H1 (cell line): Measurements from ENCODE around the gene SLC25A3. TPM values are rescaled to one million over a fixed set of nuclear protein-coding genes. Genes with fewer than 3 reads are reported as not detected.

ENCODE experiments used
- BRCA1 ChIP-seq: IDR thresholded peaks from 2 replicates; pipeline ENCODE4 v1.6.1; 2012; ENCODE audit warnings: low read depth, low read length, improper control_type of control experiment
- CHD2 ChIP-seq: IDR thresholded peaks from 2 replicates; pipeline ENCODE4 v1.6.1; 2012; ENCODE audit warnings: low read length, improper control_type of control experiment
- CHD7 ChIP-seq: fragments of 300-600 bp; sonication (generic); IDR thresholded peaks from 2 replicates; pipeline ENCODE4 v1.7.1; 2012; ENCODE audit warnings: low read length, moderate library complexity, mild to moderate bottlenecking, inconsistent platforms; ENCODE audit not compliant: insufficient replicate concordance
- EZH2 ChIP-seq: fragments of 200-600 bp; sonication (generic); IDR thresholded peaks from 2 replicates; pipeline ENCODE4 v1.7.1; 2012; ENCODE audit warnings: low read depth, mild to moderate bottlenecking, moderate library complexity, low read length, inconsistent platforms; ENCODE audit not compliant: severe bottlenecking
- RBBP5 ChIP-seq: IDR thresholded peaks from 2 replicates; pipeline ENCODE4 v1.7.1; 2012; ENCODE audit warnings: low read depth, mild to moderate bottlenecking, inconsistent platforms, low read length, moderate library complexity, borderline replicate concordance
- RXRA ChIP-seq: IDR thresholded peaks from 2 replicates; pipeline ENCODE4 v1.6.1; 2011; ENCODE audit warnings: low read depth, mild to moderate bottlenecking, low read length, moderate library complexity; ENCODE audit not compliant: insufficient read depth
- SP1 ChIP-seq: IDR thresholded peaks from 2 replicates; pipeline ENCODE4 v1.6.1; 2011; ENCODE audit warnings: low read depth, low read length
- SUZ12 ChIP-seq: fragments of 200-600 bp; sonication (generic); IDR thresholded peaks from 2 replicates; pipeline ENCODE4 v1.6.1; 2012; ENCODE audit warnings: mild to moderate bottlenecking, inconsistent platforms, low read length, moderate library complexity, mixed read lengths
- TCF12 ChIP-seq: IDR thresholded peaks from 2 replicates; pipeline ENCODE4 v1.6.1; 2011; ENCODE audit warnings: low read depth, mild to moderate bottlenecking, low read length
- YY1 ChIP-seq: IDR thresholded peaks from 2 replicates; pipeline ENCODE4 v1.6.1; 2011; ENCODE audit warnings: low read depth, mild to moderate bottlenecking, low read length
- ZNF274 ChIP-seq: IDR thresholded peaks from 2 replicates; pipeline ENCODE4 v1.7.0; 2012; ENCODE audit warnings: low read length, borderline replicate concordance; ENCODE audit errors: extremely low read depth
- polyA plus RNA-seq, 7 experiments: library from polyadenylated mRNA; depleted of rRNA in 3 of 7; stranded (reverse) in 5 of 7; unstranded in 2 of 7; fragments of >200 nt in 5 of 7; fragments of 200-250 nt in 2 of 7; gene quantifications; 1 replicate in 5 of 7; 2 replicates in 1 of 7; 4 replicates in 1 of 7; pipeline versions ENCODE4 v1.2.1 to v1.2.3, GENCODE V29; 2011 to 2013; ENCODE audit warnings: missing spikeins in 2 of 7, mixed read lengths in 2 of 7
- total RNA-seq: library from RNA; stranded (reverse); fragmentation: NEBNext Ultra II Directional; extraction: Animal tissue kit (Norgen Biotek cat#: 25700); gene quantifications from 2 replicates; pipeline ENCODE4 v1.2.1, GENCODE V29; 2021

Gene SLC25A3
- total and polyA plus RNA-seq, 2 of the 8 experiments (the other 6 are each of a cell fraction or from before 2014, with no cell fraction given), result 702 to 709 TPM

GRCh38 chr12:98549371-98550110 is 43.9 kb upstream of the SLC25A3 start (continued):
- TF ChIP-seq CHD7, result no peak
- no peak for TF ChIP-seq BRCA1
- TF ChIP-seq RXRA, result no peak
- no peak for TF ChIP-seq EZH2
- no peak for TF ChIP-seq TCF12
- no peak for TF ChIP-seq SP1
- no peak for TF ChIP-seq SUZ12
- TF ChIP-seq RBBP5, result no peak
- TF ChIP-seq CHD2, result no peak
- no peak for TF ChIP-seq ZNF274
- TF ChIP-seq YY1, result no peak
